ENCODE results near the gene NLRP8. TPM values are rescaled to one million over a fixed set of nuclear protein-coding genes. Genes with fewer than 3 reads are reported as not detected.

Gene NLRP8
- total RNA-seq, 1 experiment from 2014 or later = not detected

Other genes starting within 250 kb of the NLRP8 start
- gene NLRP9, start 209.4 kb upstream of the NLRP8 start, total RNA-seq (2014; rRNA removed; shearing (Covaris generic); ENCODE audit: low replicate concordance) = not detected in 2 replicates
- gene RFPL4A, start 188.7 kb upstream of the NLRP8 start, total RNA-seq (2014; rRNA removed; shearing (Covaris generic); ENCODE audit: low replicate concordance) = not detected in 2 replicates
- not detected in 2 replicates for gene RFPL4AL1, start 178.7 kb upstream of the NLRP8 start, total RNA-seq (2014; rRNA removed; shearing (Covaris generic); ENCODE audit: low replicate concordance)
- not detected in 2 replicates for gene NLRP11, start 115.8 kb upstream of the NLRP8 start, total RNA-seq (2014; rRNA removed; shearing (Covaris generic); ENCODE audit: low replicate concordance)
- not detected in 2 replicates for gene NLRP4, start 111.3 kb upstream of the NLRP8 start, total RNA-seq (2014; rRNA removed; shearing (Covaris generic); ENCODE audit: low replicate concordance)
- not detected in 2 replicates for gene NLRP13, start 15.5 kb upstream of the NLRP8 start, total RNA-seq (2014; rRNA removed; shearing (Covaris generic); ENCODE audit: low replicate concordance)
- gene NLRP5, start 38.9 kb downstream of the NLRP8 start, total RNA-seq (2014; rRNA removed; shearing (Covaris generic); ENCODE audit: low replicate concordance) = not detected in 2 replicates
- gene ZNF787, start 173.5 kb downstream of the NLRP8 start, total RNA-seq (2014; rRNA removed; shearing (Covaris generic); ENCODE audit: low replicate concordance) = 31.8 and 103 TPM in 2 replicates
- gene ZNF444, start 193.5 kb downstream of the NLRP8 start, total RNA-seq (2014; rRNA removed; shearing (Covaris generic); ENCODE audit: low replicate concordance) = 11.6 and 23.8 TPM in 2 replicates
- gene GALP, start 228.2 kb downstream of the NLRP8 start, total RNA-seq (2014; rRNA removed; shearing (Covaris generic); ENCODE audit: low replicate concordance) = not detected in 2 replicates
- gene ZSCAN5B, start 250.0 kb downstream of the NLRP8 start, total RNA-seq (2014; rRNA removed; shearing (Covaris generic); ENCODE audit: low replicate concordance) = not detected in 2 replicates

Data from MG63 (cell line).